OCI-LY3 (cell line): Measurements from ENCODE around the gene CCDC50.

Experiments used
- CTCF ChIP-seq: fragments of 200-600, 300-600 bp; sonication (generic); IDR thresholded peaks from 2 replicates; pipeline ENCODE4 v1.5.1; 2014; ENCODE audit warnings: antibody characterized with exemption, low read length, low read depth
- EZH2phosphoT487 ChIP-seq: fragments of 200-600 bp; shearing (Covaris generic); IDR thresholded peaks from 2 replicates; pipeline ENCODE4 v1.6.1; 2018; ENCODE audit warnings: antibody characterized with exemption, mixed run types, low read depth

DNA sequence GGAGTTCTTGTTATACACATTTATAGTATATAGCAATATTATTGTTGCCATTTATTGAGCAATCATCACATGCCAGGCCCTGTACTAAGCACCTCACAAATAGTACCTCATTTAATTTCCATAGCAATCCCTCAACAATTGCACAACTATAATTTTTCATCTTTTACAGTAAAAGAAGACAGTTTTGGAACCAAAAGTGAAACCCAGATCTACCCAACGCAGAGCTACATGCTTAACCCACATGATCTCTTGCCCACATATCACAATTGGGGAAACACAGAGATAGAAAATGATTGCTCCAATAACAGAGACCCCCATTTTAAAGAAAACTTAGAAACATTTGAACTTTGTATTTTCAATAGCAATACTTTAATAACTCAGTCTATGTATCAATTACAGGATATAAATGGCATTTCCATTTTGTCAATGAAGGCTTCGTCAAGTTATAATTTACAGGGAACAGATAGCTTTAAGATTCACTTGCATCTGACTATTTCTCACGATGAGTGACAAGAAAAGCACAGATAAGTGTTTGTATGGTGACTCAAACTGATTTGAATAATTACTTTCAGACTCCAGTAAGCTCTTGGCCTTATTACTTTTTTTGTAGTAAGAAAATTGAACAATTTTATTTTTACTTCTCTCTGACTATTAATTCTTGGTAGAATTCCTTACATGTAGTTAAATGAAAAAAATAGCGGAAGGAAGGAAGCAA, 38.7 kb upstream of the CCDC50 start:
- no peak for TF ChIP-seq CTCF
- TF ChIP-seq EZH2phosphoT487, result no peak
